NCI-H748 treated with DMSO at 0.1 percent for 48 hours (cell line): ENCODE measurements around the gene RAMP1.

ENCODE experiments used
- DNase-seq: peaks from one replicate; lab custom pipeline; 2025; lab: John Stamatoyannopoulos, UW

RAMP1 gene

DNA sequence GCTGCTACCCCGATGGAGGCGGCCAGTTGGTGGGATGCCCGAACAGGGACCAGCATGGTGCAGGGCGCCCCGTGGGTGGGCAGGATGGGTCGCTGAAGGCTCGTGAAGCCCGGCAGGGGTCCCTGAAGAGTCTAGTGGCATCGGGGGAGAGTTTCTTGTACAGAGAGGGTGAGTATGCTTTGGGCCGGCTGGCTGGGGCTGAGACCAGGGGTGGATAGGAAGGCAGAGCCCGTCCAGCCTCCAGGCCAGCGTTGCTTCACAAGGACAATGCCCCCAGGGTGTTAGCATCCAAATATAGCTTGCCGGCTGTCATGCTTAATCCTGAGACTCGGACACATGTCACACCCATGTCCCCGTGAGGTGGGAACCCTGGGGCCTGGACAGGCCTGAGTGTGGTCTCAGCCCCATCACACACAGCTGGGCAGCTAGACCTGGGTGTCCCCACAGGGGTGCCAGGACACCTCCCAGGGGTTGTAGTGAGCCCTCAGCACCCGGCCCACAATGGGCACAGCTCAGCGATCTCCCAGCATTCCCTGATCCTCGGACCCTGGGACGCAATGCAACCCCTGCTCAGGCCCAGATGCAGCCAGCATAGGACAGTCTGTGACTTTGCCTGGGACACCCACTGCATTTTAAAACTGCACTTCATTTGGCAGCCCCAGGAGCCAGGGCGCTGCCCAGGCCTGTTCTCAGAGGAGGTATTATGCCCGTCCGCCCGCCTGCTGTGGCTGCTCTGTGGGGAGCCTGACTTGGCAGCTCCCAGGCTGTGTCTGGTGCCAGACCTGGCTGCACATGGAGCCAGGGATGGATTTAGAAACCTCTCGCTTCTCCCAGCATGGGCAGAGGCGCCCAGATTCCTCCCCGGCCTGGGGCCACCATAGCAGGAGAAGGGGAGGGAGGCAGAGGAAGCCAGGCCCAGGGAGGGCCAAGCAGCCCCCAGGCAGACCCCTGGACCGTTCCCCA lies 36.4 kb downstream of the RAMP1 start:
- DNase-seq: no peak

DNA sequence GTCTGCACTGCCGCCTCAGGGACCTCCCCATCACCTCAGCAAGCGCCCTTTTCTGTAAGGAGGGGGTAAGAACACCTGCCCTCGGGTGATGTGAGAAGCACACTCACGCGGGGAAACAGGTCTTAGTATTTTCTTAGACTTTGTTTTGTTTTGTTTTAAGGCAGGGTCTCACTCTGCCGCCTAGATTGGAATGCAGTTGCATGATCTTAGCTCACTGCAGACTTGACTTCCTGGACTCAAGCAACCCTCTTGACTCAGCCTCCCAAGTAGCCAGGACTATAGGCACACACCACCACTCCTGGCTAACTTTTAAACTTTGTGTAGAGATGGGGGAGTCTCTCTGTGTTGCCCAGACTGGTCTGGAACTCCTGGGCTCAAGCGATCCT lies 37.1 kb downstream of the RAMP1 start:
- no peak for DNase-seq

DNA sequence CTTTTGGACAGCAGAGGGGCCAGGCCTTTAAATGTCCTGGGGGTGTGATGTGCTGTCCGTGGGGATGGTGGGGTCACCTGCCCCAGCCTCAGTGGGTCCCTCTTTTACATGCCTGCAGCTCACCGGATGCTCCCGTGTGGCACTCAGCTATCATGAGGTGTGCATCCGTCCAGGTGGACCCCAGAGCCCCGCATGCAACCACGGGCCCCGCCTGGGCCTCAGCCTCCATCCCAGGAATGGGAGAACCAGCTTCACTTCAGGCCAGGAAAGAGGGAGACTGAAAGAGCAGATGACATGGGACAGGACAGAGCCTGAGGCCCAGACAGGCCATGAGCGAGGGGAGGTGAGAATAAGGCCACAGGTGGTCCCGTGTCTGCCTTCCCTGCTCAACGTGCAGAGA lies 37.5 kb downstream of the RAMP1 start:
- DNase-seq: no peak

DNA sequence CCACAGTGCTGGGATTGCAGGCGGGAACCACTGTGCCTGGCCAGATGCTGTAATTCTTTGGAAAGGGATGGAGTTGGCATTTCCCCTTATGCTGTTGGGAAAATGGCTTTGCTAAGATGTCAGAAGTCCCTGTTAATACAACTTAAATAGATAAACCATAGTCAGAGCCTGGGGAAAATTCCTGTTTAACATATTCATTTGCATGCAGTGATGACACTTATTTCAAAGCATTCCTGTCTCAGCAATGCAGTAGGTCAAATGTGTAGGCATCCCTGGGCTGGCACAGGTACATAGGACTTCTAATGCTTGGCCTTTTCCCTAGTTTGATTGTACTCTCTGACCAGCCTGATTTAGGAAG lies 38.6 kb downstream of the RAMP1 start:
- DNase-seq: no peak

DNA sequence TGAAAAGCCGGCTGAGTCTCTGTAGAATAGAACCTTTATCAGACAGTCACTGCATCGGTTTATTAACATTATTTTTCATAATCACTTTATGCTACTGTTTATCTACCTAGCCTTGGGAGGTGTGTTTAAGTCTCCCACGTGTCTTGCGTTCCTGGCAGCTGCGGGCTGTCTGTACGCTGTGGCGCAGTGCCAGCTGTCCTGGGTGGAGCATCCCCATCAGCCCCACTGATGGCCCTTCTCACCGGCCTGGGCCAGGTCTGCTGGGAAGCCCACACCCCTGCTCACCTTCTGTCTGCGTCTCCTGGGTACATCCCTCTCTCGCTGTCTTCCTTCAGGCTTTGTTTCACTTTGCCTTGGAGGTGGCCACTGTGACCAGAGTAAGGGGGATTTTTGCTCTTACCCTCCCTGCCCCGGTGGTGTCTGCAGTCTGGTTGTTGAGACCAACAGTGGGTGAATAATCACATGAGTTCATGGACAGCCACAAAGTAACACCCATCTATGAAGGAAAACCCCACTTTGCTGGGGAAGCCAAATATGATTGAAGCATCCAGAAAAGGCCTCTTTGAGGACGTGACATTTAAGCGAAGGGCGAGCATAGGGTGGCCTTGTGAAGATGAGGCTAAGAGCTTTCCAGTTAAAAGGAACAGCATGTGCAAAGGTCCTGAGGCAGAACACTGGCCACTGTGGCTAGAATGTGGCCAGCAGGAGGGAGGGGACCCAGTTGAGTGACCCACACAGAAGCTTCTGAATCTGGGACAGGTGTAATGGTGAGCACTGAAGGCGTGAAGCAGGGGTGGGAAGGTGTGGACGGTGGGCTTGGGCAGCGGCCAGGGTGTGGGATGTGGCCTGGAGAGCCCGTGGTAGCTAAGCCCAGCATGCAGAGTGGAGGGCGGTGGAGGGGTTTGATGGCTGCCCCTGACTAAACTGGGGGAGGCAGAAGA lies 41.7 kb downstream of the RAMP1 start:
- DNase-seq: no peak

DNA sequence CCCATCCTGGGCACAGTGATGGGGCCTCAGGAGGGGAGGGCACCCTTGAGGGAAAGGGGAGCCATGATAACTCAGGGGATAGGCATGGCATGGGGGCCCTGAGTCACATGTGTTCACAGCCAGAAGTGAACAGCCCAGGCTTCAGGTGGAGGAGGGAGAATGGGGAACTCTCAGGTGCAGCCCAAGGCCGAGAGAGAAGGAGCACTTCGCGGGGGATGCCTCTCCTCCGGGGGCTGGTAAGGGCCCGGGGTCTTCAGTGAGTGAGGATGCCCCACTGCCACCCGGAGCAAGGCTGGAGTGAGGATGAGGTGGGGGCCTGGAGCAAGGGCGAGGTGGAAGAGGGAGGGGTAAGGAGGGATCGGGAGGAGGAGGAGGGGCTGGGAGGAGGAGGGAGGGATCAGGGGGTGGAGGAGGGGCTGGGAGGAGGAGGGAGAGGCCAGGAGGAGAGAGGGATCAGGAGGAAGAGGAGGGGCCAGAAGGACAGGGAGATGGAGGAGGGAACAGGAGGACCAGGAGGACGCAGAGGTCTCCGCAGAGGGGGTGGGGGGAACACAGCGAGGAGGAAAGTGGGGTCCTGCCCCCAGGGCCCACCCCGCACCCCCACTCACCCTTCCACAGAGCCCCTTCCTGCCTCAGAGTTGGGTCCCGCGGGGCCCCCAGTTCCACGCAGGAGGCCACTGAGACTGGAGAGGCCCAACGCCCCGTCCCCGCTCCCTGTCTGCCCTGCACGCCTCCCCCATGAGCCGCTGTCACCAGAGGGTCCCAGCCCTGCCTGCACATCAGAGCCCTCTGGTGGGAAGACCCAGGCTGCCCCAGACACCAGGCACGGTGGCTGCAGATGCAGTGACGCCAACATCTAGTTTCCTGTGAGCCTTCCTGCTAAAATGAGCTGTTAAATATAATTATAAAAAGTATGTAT lies 42.8 kb downstream of the RAMP1 start:
- DNase-seq: no peak

DNA sequence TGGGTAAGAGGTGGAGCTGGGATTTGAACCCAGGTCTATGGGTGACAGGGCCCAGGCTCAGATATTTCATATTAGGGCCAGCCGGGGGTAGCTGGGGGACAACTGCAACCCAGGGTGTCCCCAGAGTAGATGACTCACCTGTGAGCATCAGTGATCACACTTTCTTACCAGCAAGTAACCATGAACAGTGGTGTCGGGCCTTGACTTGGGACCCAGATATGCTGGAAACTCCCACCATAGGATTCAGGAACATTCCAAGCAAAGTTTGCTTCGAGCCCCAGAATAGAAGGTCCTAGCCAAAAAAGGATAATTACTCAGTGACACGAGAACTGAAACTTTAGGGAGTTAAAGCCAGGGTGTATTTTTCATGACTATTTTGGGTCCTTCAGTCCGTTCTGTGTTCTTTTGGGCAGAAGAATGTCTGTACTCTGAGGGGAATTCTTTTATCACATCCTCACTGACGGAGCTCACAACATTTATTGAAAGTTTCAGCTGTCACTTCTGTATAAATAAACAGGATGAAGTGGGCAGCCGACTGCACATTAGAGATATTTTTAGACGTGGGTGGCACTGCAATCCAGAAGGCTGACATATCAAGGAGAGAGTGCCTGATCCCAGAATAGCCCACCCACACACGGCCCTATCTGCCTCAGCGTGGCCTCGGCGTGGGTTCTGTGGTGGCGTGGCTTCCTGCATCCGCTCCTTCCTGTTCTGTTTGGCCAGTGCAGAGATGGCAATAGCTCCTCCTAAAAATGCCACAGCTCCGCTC lies 45.6 kb downstream of the RAMP1 start:
- no peak for DNase-seq

DNA sequence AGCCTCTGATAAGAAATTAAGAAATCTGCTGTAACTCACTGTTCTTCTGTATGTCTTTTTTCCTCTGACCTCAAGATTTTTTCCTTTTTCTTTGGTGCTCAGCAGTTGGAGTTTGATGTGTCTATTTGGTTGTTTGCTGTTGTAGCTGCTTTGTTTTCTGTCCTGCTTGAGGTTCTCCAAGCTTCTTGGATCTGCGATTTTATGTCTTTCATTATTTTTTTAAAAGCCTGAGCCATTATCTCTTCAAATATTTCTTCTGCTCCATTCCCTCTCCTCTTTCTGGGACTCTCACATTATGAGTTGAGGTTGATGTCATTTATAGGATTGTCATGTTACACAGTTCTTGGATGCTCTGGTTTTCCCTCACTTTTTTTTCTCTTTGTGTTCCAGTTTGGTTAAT lies 47.7 kb downstream of the RAMP1 start:
- no peak for DNase-seq

DNA sequence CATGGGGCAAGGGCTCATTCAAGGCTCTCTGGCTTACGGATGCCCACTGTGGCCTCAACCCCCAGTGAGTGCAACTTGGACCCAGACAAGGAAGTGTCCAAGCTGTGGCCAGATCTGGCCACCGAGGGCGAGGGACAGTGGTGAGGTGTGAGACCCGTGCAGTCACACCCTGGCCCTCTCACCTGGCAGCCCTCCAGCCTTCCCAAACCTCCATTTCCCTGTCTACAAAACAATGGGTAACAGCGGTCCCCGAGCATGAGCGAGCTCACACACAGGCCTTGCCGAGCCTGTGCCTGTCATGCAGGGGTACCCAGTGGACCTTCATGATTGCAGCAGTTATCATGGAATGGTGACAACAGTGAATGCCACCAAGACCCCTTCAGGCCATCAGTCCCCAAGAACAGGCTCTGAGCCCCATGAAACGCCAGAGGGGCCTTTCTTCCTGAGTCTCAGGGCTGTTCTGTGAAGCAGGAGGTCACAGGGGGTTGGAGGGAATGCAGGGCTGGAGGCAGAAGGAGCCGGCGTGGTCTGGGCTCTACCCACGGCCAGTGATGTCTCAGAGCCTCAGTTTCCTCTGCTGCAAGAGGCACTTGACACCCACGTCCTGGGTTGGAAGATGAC lies 49.8 kb downstream of the RAMP1 start:
- no peak for DNase-seq

DNA sequence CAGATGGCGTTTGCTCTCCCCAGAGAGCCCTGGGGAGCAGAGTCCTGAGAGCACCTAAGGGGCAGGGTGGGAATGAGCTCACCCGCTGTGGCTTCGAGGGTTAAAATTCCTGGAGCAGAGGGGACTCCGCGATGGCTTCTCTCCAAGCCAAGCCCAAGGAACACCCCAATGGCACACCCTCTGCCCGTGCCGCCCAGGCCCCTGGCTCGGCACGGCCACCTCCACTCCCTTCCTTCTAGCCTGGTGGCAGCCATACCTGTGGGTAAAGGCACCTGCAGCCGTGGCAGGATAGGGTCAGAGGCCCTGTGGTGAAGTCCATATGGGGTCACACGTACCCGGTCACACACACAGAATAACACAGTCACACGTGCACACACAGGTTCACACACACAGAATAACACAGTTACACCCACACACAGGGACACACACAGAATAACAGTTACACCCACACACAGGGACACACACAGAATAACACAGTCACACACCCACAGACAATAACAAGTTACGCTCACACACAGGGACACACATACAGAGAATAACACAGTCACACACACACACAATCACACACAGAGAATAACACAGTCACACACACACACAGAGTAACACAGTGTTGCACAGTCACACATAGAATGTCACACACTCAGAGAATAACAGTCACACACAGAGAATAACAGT lies 50.5 kb downstream of the RAMP1 start:
- DNase-seq: no peak

DNA sequence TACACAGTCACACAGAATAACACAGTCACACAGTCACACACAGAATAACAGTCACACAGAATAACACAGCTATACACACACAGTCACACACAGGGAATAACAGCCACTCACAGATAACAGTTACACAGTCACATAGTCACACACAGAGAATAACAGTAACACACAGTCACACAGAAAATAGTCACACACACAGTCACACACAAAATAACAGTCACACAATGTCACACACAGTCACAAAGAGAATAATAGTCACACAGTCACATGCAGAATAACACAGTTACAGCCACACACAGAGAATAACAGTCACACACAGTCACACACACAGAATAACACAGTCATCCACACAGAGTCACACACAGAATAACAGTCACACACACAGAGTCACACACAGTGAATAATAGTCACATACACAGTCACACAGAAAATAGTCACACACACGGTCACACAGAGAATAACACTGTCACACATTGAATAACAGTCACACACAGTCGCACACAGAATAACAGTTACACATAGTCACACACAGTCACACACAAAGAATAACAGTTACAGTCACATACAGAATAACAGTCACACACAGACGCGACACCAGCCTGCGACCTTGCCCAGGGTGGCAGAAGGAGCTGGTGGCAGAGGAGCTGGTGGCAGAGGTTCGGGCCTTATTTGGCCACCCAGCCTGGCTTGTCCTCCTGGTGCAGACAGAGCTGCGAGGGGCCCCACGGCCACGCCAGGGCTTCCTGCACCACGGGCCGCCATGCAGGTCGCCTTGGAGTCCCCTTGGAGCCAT lies 51.3 kb downstream of the RAMP1 start:
- DNase-seq: no peak

DNA sequence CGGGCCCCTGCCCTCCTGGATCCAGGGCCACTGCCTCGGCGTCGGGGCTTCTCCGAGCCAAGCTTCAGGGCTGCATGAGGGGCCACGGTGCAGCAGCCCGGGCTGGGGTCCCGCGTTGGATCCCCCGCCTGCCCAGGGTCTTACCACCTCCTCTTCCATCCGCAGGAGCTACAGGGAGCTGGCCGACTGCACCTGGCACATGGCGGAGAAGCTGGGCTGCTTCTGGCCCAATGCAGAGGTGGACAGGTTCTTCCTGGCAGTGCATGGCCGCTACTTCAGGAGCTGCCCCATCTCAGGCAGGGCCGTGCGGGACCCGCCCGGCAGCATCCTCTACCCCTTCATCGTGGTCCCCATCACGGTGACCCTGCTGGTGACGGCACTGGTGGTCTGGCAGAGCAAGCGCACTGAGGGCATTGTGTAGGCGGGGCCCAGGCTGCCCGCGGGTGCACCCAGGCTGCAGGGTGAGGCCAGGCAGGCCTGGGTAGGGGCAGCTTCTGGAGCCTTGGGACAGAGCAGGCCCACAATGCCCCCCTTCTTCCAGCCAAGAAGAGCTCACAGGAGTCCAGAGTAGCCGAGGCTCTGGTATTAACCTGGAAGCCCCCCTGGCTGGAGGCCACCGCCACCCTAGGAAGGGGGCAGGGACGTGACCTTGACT lies 52.1 kb downstream of the RAMP1 start:
- no peak for DNase-seq

DNA sequence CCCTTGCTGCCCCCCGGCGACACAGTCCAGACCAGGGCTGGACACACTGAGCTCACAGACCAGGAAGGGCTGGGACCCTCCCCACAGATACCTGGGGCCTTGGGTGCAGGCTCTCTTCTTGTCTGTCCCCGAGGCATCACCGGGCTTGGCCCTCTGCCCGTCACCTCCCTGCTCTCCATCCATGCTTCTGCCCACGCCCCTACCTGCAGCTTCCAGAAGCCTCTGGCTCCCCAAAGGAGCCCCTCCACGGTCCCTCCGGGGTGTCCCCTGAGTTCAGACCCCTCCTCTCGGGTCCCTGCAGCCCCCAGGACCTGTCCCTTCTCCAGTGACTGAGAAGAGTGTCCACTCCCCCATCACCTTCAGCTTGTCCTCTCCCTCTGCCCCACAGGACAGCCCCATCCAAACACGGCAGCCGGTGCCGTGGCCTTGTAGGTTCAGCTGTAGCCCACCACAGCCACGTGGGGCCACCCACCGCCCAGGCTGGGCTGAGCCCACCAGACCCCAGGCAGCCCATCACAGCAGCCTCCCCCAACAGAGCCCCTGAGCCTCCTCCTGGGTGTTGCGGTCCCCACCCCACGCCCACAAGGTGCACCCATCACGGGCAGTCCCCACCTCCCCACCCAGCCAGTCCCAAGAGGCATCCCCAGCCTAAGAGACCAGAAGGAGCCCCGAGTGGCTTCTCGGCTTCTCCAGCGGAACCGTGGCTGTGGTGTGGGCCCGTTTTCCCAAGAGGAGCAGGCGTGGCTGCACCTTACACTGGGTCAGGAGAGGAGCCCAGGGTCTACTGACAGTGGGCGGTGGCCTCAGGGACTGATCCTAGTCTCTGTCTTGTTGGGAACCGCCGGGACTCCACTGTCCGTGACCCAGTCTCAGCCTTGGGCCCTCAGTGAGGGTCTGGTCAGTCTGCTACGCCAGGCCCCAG lies 53.1 kb downstream of the RAMP1 start:
- DNase-seq: no peak

DNA sequence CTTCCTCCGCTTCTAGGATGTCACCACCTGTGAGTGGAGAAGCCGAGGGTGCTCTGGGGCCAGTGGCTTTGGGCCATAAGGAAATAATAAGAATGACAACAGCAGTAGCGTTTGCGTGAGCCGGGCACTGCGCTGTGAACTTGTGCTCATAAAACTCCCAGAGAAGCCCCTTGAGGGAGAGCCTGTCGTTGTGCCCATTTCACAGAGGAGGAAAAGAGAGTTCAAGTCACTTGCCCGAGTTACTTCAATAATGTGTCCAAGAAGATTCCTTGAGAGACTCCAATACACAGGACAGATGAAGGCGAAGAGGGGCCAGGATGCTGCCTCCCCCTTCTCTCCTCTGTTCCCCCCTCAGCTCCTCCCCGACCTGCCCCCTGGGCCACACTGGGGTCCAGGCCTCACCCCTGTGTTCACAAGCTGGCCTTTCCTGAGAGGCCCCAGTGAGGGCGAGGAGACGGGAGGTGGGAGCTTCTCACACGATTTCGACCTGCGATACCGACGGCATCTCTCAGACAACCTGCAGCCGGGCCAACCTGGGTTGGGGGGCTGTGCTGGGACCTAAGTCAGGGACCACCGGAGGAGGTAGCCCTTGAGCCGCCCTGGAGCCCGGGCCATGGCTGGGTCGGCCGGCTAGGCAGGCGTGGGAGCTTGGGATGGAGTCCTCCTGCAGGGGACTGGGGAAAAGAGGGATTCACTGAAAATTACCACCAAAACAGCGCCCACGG lies 53.9 kb downstream of the RAMP1 start:
- DNase-seq: no peak

DNA sequence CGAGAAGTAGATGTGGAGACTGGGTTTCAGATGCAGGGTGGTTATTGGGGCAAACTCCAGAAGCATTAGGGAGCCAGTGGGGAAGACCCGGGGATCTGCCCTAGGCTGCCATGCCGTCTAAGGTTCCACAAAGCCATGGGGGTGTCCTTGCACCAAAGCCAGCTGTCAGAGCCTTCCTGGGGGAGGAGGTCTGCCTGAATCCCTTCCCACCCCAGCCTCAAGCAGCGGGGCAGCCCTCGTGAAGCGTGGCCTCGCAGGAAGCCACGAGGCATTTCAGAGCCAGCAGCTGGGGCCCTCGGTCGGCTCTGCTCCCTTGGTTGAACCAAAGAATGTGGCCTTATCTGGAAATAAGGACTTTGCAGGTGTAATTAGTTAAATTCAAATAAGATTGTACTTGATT lies 56.2 kb downstream of the RAMP1 start:
- DNase-seq: no peak

DNA sequence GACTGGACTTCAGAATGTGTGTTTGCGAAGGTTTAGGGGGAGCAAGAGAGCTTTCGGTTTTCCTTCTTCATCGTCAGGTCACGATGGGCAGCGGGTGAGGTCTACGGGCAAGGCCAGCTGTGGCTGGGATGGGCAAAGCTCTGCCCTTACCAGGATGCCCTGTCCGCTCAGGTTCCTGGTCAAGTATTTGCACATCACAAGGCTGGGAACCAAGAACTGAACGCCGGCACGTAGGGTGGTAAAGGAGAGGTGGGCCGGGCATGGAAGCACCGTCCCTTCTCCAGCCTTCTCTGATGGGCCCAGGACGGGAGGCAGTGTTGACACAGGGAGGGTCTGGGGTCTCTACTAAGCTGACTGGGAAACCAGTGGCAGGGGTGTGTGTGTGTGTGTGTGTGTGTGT lies 56.9 kb downstream of the RAMP1 start:
- DNase-seq: no peak
